GM13977 (cell line): ENCODE measurements around the gene EEF1AKMT4.
A peak's percentile ranks its signal among the peaks of the same experiment; 100 is the strongest.

ENCODE experiments used
- DNase-seq: peaks from one replicate; pipeline ENCODE4 v3.0.0; 2012; ENCODE audit warnings: low spot score
- CTCF ChIP-seq: IDR thresholded peaks from 2 replicates; pipeline ENCODE4 v1.5.1; 2012; ENCODE audit warnings: mild to moderate bottlenecking, control low read depth; ENCODE audit not compliant: insufficient read depth; ENCODE audit errors: extremely low read depth, missing control alignments
- in situ Hi-C: fragments of 300-500 bp; cut with MboI; formaldehyde crosslinking; loops from one replicate; pipeline ENCODE4 v1.12.0; 2022; ENCODE audit warnings: low sequenced_read_pairs, low pct_unique_long_range_greater_than_20kb, mixed read lengths, inconsistent platforms; ENCODE audit not compliant: unreplicated experiment

EEF1AKMT4 gene

GRCh38 chr3:184218814-184219213, 30.7 kb upstream of the EEF1AKMT4 start:
- TF ChIP-seq CTCF: no peak
- no peak for DNase-seq
- in situ Hi-C loops: no loop called here

DNA sequence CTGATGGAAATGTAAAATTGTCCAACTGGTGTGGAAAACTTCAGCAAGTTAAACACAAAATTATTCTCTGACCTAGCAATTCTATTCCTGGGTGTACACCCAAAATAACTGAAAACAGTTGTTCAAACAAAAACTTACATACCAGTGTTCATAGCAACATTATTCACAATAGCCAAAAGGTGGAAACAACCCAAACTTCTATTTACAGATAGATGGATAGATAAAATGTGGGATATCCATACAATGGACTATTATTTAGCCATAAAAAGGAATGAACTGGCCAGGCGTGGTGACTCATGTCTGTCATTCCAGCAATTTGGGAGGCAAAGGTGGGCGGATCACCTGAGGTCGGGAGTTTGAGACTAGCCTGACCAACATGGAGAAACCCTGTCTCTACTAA, 27.0 kb upstream of the EEF1AKMT4 start:
- no peak for DNase-seq
- in situ Hi-C loops: no loop called here
- no peak for TF ChIP-seq CTCF

- DNase-seq: no peak
- in situ Hi-C loops: no loop called here
- no peak for TF ChIP-seq CTCF
Measured at GRCh38 chr3:184223946-184224345, 25.5 kb upstream of the EEF1AKMT4 start.

DNA sequence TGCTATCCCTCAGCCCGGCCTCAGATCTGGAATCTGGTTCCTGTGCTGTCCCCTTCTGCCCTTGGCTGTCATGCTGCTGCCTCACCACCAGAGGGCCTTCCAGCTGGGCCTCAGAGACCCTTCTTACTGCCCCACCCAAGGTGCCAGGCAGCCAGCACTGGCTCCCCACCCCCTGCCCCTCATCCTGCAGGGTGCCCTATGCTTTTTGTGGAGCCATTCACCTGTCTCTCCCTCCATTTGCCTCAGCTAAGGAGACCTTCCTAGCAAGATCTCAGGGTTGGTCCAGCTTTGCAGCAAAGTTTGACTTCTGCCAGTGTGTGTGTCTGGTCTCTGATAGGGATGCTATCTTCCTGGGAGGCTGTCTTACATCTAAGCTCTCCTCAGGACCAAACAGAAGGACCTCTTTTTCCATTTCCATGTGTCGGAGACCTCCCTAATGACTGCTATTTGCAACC, 22.0 kb upstream of the EEF1AKMT4 start:
- DNase-seq: peak; percentile 85
- peak; percentile 91 for TF ChIP-seq CTCF
- in situ Hi-C loops: loop anchor here (25.0 kb wide), 1 partner anchor 340 kb away; the partner anchor contains the start of gene PARL

- DNase-seq: peak; percentile 31
- TF ChIP-seq CTCF: no peak
- in situ Hi-C loops: loop anchor here (25.0 kb wide), 1 partner anchor 341 kb away; the partner anchor contains the start of gene PARL
Measured at GRCh38 chr3:184228376-184229137, 20.9 kb upstream of the EEF1AKMT4 start.

DNA sequence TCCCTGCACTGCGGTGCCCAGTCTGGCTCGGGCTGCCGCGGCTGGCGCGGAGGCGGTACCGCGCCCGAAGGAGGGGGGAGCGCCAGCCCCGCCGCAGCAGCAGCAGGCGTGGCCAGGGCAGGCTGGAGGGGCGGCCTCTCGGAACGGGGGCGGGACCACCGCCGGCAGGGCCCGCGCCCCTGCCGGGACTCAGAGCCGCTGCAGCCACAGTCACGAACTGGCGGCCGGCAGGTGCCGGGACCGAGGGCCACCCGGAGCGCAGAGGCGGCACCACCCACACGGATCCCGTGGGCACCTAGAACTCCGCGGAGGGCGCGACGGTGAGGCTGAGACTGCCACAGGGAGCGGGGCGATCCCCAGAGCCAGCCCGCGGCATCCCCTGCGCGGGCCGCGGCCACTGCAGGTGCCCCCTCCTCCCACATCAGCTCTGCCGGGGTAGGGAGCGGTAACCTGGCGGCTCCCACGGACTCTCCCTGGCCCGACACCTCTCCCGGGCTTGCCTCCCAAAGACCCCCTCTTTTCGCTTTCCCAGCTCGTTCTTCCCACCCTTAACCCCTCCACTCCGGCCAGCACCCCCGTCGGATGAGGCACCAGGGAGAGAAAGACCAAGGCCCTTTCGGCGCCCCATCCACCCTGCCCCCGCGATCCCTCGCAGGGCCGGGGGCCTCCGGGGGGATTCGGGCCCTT, 19.9 kb upstream of the EEF1AKMT4 start, which contains the start of gene VWA5B2:
Gene VWA5B2 (plus strand): TSS at position 192 of the 687 bp plus-strand sequence. CDS start 944 bp downstream, outside the sequence.
- in situ Hi-C loops: loop anchor here (25.0 kb wide), 1 partner anchor 342 kb away; the partner anchor contains the start of gene PARL
- peak; percentile 97 for DNase-seq
- TF ChIP-seq CTCF: no peak
